ENCODE measurements around the gene TAF11.
"Not testable (repeated sequence)": the region's sequence is repeated elsewhere in the genome, so short reads cannot be mapped to it uniquely, and the experiment has no call there.

Gene TAF11, protein sequence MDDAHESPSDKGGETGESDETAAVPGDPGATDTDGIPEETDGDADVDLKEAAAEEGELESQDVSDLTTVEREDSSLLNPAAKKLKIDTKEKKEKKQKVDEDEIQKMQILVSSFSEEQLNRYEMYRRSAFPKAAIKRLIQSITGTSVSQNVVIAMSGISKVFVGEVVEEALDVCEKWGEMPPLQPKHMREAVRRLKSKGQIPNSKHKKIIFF

DNA sequence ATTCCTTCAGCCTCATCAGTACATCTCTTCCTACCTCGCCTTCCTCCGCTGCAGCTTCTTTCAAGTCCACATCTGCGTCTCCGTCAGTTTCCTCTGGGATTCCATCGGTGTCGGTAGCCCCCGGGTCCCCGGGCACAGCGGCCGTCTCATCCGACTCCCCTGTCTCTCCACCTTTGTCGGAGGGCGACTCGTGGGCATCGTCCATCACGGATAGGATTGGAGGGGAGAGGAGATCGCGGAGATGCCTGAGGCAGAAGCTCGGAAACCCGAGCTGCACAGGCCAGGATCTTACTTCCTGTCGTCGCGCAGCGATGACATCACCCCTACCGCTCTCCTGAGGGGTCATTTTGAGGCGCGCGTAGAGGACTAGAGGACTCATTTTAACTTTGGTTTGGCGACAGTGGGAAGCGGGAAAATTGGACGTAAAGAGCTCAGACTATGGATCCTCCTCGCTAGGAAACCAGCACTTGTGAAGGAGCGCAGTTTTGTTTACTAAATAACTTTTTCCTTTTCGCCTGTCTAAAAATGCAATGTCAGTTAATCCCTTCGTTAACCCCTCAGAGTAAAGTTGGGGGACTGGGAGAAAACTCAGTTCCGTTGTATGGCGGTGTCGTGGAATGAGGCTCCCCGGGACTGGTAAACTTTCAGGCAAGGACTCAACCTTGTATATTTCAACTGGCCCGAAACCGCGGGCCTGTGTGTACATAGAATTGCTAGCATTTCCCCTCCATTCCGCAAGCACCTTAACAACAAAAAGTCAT, at the start of gene TAF11:
TAF11 (minus strand) TSS at position 290 of the 761 bp plus-strand sequence; CDS start at position 205, 85 bp downstream.
- DNase-seq, result peak; percentile 96

DNA sequence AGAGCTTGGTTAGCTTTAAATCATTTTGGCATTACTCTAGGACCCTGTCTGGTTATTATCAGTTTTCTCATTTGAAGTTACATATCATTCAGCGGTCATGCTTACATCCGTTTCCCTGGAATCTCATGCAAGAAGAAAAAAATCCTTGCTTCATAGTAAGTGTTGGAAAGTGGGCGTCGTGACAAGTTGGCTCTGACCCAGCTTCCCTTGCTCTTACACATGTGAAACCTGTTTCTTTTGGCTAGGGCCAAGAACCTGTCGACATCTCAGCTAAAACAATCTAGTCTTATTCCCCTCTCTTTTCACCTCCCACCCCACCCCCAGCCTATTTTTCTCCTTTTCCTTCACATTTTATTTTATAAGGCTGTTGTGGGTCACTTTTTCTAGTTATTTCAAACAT, 46.7 kb upstream of the TAF11 start:
- DNase-seq, result peak; percentile 78

DNA sequence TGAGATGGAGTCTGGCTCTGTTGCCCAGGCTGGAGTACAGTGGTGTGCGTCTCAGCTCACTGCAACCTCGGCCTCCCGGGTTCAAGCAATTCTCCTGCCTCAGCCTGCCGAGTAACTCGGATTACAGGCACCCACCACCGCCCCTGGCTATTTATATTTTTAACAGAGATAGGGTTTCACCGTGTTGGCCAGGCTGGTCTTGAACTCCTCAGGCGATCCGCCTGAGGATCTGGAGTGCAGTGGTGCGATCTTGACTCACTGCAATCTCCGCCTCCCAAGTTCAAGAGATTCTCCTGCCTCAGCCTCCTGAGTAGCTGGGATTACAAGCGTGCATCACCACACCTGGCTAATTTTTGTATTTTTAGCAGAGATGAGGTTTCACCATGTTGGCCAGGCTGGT, 44.4 kb upstream of the TAF11 start:
- not testable (repeated sequence) for DNase-seq

GRCh38 chr6:34930221-34930620, 42.4 kb upstream of the TAF11 start:
- no peak for DNase-seq

DNA sequence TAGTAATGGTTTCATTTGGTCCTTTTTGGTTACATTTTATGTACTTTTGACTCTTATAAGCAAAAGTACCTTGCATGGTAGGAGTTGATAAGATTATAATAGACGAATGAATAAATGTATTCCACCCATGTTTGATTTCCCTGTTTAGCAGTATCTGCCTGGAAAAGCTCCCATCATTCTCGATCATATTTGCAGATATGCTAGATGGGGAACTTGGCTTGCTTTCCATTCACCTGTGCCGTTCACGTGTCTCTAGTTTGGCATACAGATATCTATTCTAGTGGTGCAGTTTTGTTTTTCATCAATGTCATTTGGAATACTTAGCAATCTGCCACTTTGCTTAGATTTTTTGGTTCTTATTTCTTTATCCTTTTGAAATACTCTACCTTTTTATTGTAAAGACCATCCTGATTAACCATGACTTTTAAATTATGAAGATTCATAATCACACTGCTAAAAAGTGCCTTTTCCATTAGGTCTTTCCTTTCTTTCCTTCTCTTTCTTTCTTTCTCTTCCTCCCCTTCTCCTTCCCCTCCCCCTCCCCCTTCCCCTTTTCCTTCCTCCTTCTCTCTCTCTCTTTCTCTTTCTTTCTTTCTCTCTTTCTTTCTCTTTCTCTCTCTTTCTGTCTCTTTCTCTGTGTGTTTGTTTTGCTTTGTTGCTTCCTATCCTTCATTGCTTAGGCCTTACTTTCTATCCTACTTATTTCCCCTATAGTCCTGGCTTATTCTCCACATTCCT, 41.6 kb upstream of the TAF11 start:
- DNase-seq, result no peak

DNA sequence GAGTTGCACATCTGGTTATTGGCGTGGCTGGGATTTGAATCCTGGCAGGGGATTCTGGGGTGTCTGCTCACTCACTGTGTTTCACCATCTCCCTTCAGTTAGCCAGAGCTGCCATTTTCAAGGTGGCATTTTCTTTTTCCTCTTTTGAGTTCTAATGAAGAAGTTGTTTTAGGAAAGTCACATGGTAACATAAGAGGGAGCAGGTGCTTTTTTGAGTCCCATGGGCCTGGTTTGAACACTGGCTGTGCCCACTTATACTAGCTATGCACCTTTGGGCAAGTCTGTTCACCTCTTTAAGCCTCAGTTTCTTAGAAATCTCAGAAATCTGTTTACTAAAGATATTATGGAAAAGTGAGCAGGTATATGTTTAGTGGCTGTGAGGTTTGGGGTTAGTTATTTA, 40.9 kb upstream of the TAF11 start:
- DNase-seq, result no peak

DNA sequence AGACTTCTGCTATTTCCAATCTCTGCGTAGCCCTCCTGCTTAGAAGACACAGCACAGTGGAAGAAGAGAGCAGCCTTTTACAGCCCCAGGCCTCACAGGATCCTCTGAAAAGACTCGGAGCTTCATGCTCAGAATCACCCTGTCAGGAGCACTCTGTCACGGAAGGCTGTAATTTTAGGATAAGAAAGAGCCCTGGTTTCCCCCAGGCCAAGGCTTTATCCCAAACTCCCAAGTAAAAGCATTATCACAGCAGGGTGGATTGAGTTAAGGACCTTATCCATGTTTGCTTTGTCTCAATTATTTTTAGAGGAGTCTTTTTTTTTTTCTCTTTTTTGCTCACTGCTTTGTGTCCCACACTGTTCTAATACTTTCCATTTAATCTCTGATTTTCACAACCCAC, 40.4 kb upstream of the TAF11 start:
- no peak for DNase-seq

DNA sequence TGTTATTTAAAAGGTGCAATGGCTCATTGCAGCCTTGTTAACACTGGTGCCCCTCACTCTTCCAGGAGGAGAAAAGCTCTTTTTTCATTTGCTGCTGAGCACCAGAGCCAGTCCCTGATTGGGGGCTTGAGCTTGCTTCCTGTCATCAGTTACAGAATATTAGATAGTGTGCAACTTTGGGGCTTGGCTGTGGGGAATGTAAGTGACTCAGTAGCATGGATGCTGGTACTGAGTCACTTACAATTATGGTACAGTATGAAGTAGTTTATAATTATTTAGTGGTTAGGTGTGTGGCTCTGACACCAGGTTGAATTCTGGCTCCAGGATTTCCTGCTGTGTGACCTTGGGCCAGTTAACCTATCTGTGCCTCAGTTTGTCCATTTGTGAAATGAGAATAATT, 38.8 kb upstream of the TAF11 start:
- DNase-seq, result no peak

DNA sequence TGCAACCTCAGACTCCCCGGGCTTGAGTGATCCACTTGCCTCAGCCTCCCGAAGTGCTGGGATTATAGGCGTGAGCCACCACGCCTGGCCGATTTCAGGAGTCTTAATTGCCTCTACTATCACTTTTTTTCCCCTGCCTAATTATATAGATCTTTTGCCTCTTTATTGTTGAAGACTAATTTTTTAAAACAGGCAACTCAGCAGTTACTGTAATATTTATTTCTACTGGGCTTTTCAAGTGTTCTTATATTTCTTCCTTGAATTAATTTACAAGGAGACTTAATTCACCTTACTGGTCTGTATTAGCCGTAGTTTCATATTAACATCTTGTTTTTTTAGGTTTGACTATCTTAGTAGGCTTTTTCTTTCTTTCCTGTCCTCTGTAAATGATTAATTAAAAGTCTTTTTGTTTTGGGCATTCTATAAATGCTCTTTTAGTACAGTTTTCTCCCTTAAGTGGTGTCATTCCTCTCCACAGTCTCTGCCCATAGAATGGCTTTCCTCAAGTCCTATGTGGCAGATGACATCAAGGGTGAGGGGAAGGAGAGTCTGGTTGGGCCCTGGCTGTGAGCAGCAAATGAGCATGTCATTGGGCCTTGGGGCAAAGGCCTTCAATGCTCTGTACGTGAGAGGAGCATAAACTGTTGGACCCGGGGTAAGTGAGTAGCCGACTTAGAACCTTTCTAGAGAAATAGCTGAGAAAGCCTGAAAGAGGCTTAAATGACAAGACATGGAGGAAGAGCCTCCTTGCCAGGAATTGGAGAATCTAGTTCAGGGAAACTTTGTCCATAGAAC, 37.2 kb upstream of the TAF11 start:
- no peak for DNase-seq

- no peak for DNase-seq
Observed at GRCh38 chr6:34922177-34922663, 34.4 kb upstream of the TAF11 start.

DNA sequence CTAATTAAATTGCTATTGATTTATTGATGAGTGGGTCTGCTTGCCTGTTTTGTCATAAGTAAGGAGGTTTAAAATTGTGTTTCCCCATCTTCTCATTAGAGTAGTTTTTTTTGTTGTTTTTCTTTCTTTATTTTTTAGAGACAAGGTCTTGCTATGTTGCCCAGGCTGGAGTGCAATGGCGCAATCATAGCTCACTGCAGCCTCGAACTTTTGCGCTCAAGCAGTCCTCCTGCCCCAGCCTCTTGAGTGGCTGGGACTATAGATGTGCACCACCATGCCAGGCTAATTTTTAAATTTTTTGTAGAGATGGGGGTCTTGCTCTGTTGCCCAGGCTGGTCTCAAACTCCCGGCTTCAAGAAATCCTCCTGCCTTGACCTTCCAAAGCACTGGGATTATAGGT, 32.3 kb upstream of the TAF11 start:
- no peak for DNase-seq

DNA sequence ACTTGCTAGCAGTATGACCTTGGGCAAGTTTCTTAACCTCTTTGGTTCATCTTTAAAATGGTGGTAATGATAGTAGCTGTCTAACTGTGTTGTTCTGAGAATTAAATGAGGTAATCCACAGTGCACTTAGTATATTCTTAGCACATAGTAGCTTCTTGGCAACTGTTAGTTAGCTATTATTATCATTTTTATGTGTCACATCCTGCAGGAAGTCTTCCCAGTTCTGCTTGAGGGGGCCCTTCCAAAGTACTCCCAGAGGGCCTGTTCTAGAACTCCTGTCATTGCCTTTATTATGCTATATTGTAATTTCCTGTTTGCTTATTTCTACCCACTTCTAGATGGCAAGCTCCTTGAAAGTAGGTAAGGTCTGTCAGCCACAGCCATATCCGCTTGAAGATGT, 31.8 kb upstream of the TAF11 start:
- DNase-seq, result no peak

- no peak for DNase-seq
Observed at GRCh38 chr6:34917626-34918285, 29.9 kb upstream of the TAF11 start.

- DNase-seq, result no peak
Observed at GRCh38 chr6:34916348-34916967, 28.6 kb upstream of the TAF11 start.

DNA sequence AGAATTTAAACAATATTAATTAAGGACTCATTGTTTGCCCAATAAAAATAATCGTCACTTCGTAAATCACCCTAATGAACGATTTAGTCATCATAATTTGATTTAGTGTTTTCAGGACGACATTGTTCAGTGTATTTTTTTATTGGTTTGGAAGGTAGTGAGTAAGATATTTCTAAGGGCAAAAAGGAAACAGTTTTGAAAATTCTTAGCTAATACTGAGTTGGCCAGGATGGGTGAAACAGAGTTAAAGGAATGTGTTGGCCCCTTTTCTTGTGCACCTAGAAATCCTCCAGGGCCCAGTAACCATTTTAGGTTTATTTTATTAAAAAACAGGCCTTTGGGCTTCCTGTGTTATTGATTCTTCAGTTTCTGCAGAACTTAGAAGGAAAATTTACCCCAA, 26.5 kb upstream of the TAF11 start:
- no peak for DNase-seq

GRCh38 chr6:34912715-34913464, 25.0 kb upstream of the TAF11 start:
- DNase-seq, result no peak

DNA sequence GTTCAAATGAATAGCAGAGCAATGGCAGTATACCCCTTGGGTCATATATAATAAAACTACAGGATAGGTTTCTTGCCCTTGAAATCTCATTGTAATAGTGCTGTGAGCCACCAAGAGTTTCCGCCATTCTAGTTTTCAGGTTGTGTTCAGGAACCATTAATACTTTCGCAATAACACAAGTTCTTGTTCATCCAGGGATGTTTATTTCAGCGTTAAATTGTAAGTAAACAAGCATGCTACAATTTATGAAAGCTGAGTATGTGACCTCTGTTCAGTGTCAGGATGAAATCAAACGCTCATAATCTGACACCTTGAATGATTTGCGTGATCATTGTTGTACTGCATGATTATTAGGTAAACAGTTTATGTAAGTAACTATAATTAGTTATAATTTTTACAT, 24.0 kb upstream of the TAF11 start:
- DNase-seq, result no peak

DNA sequence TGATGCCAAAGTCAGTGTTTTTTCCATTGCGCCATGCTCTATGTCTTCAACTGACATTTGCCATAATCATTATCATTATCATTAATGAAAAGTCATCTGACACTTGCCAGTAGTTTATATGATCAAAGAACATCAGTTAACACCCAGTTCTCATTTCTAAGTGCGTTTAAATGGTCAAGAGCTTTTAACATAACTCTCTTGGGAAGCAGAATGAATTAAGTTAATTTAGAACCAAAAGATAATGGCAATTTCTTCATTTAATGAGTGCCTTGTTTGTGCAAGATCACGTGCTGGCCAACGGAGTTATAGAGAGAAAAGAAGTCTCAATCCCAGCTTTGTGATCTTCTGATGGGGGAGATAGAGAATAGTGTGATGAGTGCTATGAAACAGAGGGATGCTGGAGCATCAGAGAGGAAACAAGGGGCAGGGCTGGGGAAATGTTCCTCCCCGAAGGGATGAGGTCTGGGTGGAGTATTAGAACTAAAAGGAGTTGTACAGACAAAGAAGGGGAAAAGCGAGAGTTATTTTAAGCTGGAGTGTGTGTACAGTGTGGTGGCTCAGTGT, 21.6 kb upstream of the TAF11 start:
- no peak for DNase-seq

GRCh38 chr6:34908194-34908593, 20.4 kb upstream of the TAF11 start:
- DNase-seq, result no peak

GRCh38 chr6:34906826-34907225, 19.0 kb upstream of the TAF11 start:
- DNase-seq, result no peak
